OCI-LY1 (cell line): ENCODE results near the gene HIPK4.

Experiments used
- H2AFZ ChIP-seq: fragments of 200-600 bp; sonication (generic), shearing (Covaris generic); 2 replicates; pipeline ENCODE4 v1.6.0; 2014; ENCODE audit warnings: antibody characterized with exemption, mild to moderate bottlenecking, low read length
- H3F3A ChIP-seq: fragments of 200-600 bp; sonication (generic), shearing (Covaris generic); 2 replicates; pipeline ENCODE4 v1.6.0; 2014; ENCODE audit warnings: mild to moderate bottlenecking, antibody characterized with exemption, low read length, moderate library complexity; ENCODE audit not compliant: insufficient read depth
- H3K27ac ChIP-seq: fragments of 200-600 bp; sonication (generic); 2 replicates; pipeline ENCODE4 v1.5.1; 2014; ENCODE audit warnings: low read length, mixed run types, mild to moderate bottlenecking, low read depth; ENCODE audit not compliant: poor library complexity, severe bottlenecking
- H3K27me3 ChIP-seq: fragments of 200-600 bp; sonication (generic); 2 replicates; pipeline ENCODE4 v1.6.0; 2014; ENCODE audit warnings: antibody characterized with exemption, mild to moderate bottlenecking, low read length, moderate library complexity; ENCODE audit not compliant: insufficient read depth
- H3K36me3 ChIP-seq: fragments of 200-600 bp; sonication (generic); 2 replicates; pipeline ENCODE4 v1.6.1; 2014; ENCODE audit warnings: mild to moderate bottlenecking, antibody characterized with exemption, low read length, moderate library complexity, mixed read lengths; ENCODE audit not compliant: insufficient read depth
- H3K4me1 ChIP-seq: fragments of 200-600 bp; sonication (generic); 2 replicates; pipeline ENCODE4 v1.5.1; 2014; ENCODE audit warnings: mild to moderate bottlenecking, low read length, moderate library complexity; ENCODE audit not compliant: insufficient read depth, severe bottlenecking
- H3K4me2 ChIP-seq: fragments of 200-600 bp; sonication (generic), shearing (Covaris generic); 2 replicates; pipeline ENCODE4 v1.6.1; 2014; ENCODE audit warnings: low read length
- H3K4me3 ChIP-seq: fragments of 200-600 bp; sonication (generic); 2 replicates; pipeline ENCODE4 v1.5.1; 2014; ENCODE audit warnings: low read length, low read depth, mild to moderate bottlenecking, mixed read lengths; ENCODE audit not compliant: poor library complexity, severe bottlenecking
- H3K79me2 ChIP-seq: fragments of 200-600 bp; shearing (Covaris generic); 2 replicates; pipeline ENCODE4 v1.6.1; 2016; ENCODE audit warnings: mixed run types, low read length, mixed read lengths; ENCODE audit not compliant: insufficient read depth
- H3K9ac ChIP-seq: fragments of 200-600 bp; sonication (generic), shearing (Covaris generic); 2 replicates; pipeline ENCODE4 v1.6.1; 2014; ENCODE audit warnings: mild to moderate bottlenecking, low read length, mixed read lengths
- H3K9me2 ChIP-seq: fragments of 200-600 bp; sonication (generic), shearing (Covaris generic); 2 replicates; pipeline ENCODE4 v1.6.1; 2014; ENCODE audit warnings: low read depth, mild to moderate bottlenecking, low read length, mixed read lengths
- H3K9me3 ChIP-seq: fragments of 200-600 bp; shearing (Covaris generic); 2 replicates; pipeline ENCODE4 v1.6.1; 2014; ENCODE audit warnings: low read length, mixed read lengths
- H4K20me1 ChIP-seq: fragments of 200-600 bp; sonication (generic), shearing (Covaris generic); 2 replicates; pipeline ENCODE4 v1.6.0; 2016; ENCODE audit warnings: mild to moderate bottlenecking, low read length; ENCODE audit not compliant: insufficient read depth
- EZH2 ChIP-seq: fragments of 200-600 bp; sonication (generic), shearing (Covaris generic); IDR thresholded peaks from 2 replicates; pipeline ENCODE4 v1.8.0; 2017; ENCODE audit warnings: borderline replicate concordance, mixed run types, mild to moderate bottlenecking, antibody characterized with exemption, low read length, moderate library complexity, mixed read lengths
- TF ChIP-seq, protein P1 (sequence below): fragments of 200-600 bp; sonication (generic), shearing (Covaris generic); IDR thresholded peaks from 2 replicates; pipeline ENCODE4 v1.5.1; 2017; ENCODE audit warnings: mild to moderate bottlenecking, antibody characterized with exemption, low read length, moderate library complexity, mixed read lengths

HIPK4 gene

DNA sequence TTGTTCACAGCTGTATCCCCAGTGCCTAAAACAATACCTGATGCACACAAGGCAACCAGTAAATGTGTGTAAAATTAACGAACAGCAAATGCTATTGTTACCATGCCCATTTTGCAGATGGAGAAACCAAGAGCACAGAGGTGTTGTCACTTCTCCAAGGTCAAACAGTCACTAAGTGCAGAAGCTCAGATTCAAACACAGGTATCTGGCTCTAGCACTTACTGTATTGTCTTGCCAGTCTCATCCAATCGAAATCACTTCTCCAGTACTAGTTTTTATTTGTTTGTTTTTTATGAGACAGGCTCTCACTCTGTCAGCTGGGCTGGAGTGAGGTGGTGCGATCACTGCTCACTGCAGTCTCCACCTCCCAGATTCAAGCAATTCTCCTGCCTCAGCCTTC lies 27.8 kb downstream of the HIPK4 start:
- H4K20me1 ChIP-seq = no peaks in the 10 kb centered on the region
- H3K36me3 ChIP-seq = no peaks in the 10 kb centered on the region; the same call in 1 of the 2 replicates
- no peaks in the 10 kb centered on the region for H3K79me2 ChIP-seq
- no peaks in the 10 kb centered on the region for H3K9me3 ChIP-seq
- H3K9ac ChIP-seq = no peak overlapping the region
- H3K9me2 ChIP-seq = no peaks in the 10 kb centered on the region
- no peak overlapping the region for H3K4me3 ChIP-seq
- no peaks in the 10 kb centered on the region for H3F3A ChIP-seq
- TF ChIP-seq EZH2 = no peak
- TF ChIP-seq, protein P1, sequence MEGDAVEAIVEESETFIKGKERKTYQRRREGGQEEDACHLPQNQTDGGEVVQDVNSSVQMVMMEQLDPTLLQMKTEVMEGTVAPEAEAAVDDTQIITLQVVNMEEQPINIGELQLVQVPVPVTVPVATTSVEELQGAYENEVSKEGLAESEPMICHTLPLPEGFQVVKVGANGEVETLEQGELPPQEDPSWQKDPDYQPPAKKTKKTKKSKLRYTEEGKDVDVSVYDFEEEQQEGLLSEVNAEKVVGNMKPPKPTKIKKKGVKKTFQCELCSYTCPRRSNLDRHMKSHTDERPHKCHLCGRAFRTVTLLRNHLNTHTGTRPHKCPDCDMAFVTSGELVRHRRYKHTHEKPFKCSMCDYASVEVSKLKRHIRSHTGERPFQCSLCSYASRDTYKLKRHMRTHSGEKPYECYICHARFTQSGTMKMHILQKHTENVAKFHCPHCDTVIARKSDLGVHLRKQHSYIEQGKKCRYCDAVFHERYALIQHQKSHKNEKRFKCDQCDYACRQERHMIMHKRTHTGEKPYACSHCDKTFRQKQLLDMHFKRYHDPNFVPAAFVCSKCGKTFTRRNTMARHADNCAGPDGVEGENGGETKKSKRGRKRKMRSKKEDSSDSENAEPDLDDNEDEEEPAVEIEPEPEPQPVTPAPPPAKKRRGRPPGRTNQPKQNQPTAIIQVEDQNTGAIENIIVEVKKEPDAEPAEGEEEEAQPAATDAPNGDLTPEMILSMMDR = no peak
- H3K27me3 ChIP-seq = no peaks in the 10 kb centered on the region
- H2AFZ ChIP-seq = no peak overlapping the region
- peaks cover 13% of the 10 kb centered on the region for H3K4me1 ChIP-seq
- H3K27ac ChIP-seq = no peak overlapping the region
- no peak overlapping the region for H3K4me2 ChIP-seq

DNA sequence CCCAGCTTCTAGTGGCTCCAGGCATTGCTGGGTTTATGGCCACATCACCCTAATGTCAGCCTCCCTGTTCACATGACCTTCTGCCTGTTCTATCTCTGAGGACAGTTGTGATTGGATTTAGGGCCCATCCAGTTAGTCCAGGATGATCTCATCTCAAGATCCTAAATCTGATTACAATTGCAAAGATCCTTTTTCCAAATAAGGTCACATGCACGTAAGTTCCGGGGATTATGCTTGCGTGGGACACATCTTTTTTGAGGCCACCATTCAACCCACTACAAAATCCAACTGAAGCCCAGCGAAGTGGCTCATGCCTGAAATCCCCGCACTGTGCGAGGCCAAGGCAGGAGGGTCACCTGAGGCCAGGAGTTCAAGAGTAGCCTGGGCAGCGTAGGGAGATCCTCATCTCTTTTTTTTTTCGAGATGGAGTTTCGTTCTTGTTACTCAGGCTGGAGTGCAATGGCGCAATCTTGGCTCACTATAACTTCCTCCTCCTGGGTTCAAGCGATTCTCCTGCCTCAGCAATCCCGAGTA lies 29.2 kb downstream of the HIPK4 start:
- Histone ChIP-seq H3K36me3 (no peaks in the 10 kb centered on the region), H3K9ac (no peak overlapping the region), H3K4me3 (no peak overlapping the region), H3K27ac (no peak overlapping the region), H2AFZ (no peak overlapping the region), H3K9me2 (no peaks in the 10 kb centered on the region), H3K27me3 (no peaks in the 10 kb centered on the region), H3K9me3 (no peaks in the 10 kb centered on the region), H3F3A (no peaks in the 10 kb centered on the region), H4K20me1 (no peaks in the 10 kb centered on the region), H3K4me2 (no peak overlapping the region), H3K4me1 (peaks cover 13% of the 10 kb centered on the region), H3K79me2 (no peaks in the 10 kb centered on the region)
- TF ChIP-seq, protein P1 = no peak
- TF ChIP-seq EZH2 = no peak

DNA sequence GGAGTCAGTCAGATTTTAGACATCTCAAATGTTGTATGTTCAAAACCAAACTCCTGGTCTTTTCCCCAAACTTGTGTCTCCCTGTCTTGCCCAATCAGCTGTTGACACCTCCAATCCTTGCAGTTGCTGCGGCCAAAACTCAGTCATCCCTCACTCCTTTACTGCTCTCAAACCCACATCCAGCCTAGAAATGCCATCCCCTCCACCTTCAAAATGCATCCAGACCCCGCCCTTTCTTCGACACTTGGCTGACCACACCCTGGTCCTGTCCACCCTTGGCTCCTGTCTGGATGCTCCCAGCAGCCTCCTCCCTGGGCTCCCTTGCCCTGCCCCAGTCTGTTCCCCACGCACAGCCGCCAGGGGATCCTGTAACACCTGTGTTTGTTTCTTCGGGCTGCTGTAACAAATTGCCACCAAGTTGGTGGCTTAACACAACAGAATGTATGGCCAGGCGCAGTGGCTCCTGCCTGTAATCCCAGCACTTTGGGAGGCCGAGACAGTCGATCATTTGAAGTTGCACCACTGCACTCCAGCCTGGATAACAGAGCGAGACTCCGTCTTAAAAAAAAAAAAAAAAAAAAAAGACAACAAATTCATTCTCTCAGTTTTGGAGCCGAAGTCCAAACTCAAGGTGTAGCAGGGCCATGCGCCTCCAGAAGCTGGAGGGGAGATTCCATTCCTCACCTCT lies 29.8 kb downstream of the HIPK4 start:
- H3K9me3 ChIP-seq = no peaks in the 10 kb centered on the region
- no peaks in the 10 kb centered on the region for H3K36me3 ChIP-seq
- H3K4me1 ChIP-seq = peaks cover 9% of the 10 kb centered on the region
- H2AFZ ChIP-seq = no peak overlapping the region
- H3K27ac ChIP-seq = no peak overlapping the region
- no peaks in the 10 kb centered on the region for H3K79me2 ChIP-seq
- H3K9me2 ChIP-seq = no peaks in the 10 kb centered on the region
- no peaks in the 10 kb centered on the region for H3K27me3 ChIP-seq
- H3K4me2 ChIP-seq = no peak overlapping the region
- TF ChIP-seq, protein P1 = no peak
- TF ChIP-seq EZH2 = no peak
- no peaks in the 10 kb centered on the region for H4K20me1 ChIP-seq
- no peak overlapping the region for H3K9ac ChIP-seq
- H3K4me3 ChIP-seq = no peak overlapping the region
- H3F3A ChIP-seq = no peaks in the 10 kb centered on the region
